Keratinocyte (primary cell): ENCODE results near the gene HYAL1.

Source experiments
- EZH2 ChIP-seq: IDR thresholded peaks from one replicate; pipeline ENCODE4 v1.6.1; 2012; ENCODE audit warnings: inconsistent platforms, mild to moderate bottlenecking, low read length, moderate library complexity
- TF ChIP-seq, protein P1 (sequence below), 3 experiments: IDR thresholded peaks in 1 of 3; conservative IDR thresholded peaks in 1 of 3; optimal IDR thresholded peaks in 1 of 3; 2 replicates in 2 of 3; 3 replicates in 1 of 3; pipeline versions ENCODE3 to v1.5.1; 2011; ENCODE audit warnings: low read length in 3 of 3, mild to moderate bottlenecking in 3 of 3, moderate library complexity in 2 of 3, control low read depth in 1 of 3, inconsistent platforms in 1 of 3; ENCODE audit not compliant: insufficient read depth in 2 of 3; ENCODE audit errors: extremely low read depth in 1 of 3

DNA sequence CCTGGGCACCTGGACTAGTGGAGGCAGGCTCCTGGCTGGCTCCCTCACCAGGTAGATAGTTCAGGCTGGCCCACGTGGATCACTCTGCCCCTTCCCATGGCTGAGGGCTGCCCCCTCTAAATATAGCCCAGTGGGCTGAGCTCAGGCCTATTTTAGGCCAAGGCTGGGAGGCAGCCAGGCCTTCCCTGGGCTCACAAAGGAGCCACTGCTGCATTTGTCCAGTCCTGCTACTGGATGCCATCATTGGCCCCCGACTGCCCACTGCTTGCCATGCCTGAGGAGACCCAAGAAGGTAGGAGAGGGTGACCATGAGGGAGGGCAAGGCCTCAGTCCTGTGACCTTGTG lies 24.5 kb downstream of the HYAL1 start, which contains the start of gene LSMEM2:
- TF ChIP-seq, protein P1, sequence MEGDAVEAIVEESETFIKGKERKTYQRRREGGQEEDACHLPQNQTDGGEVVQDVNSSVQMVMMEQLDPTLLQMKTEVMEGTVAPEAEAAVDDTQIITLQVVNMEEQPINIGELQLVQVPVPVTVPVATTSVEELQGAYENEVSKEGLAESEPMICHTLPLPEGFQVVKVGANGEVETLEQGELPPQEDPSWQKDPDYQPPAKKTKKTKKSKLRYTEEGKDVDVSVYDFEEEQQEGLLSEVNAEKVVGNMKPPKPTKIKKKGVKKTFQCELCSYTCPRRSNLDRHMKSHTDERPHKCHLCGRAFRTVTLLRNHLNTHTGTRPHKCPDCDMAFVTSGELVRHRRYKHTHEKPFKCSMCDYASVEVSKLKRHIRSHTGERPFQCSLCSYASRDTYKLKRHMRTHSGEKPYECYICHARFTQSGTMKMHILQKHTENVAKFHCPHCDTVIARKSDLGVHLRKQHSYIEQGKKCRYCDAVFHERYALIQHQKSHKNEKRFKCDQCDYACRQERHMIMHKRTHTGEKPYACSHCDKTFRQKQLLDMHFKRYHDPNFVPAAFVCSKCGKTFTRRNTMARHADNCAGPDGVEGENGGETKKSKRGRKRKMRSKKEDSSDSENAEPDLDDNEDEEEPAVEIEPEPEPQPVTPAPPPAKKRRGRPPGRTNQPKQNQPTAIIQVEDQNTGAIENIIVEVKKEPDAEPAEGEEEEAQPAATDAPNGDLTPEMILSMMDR (optimal IDR thresholded peaks at IDR 0.05 in 1 of 3, IDR thresholded peaks at IDR 0.05 in 1 of 3, conservative IDR thresholded peaks at IDR 0.05 in 1 of 3; ENCODE audit: extremely low read depth in 1 of 3, insufficient read depth in 2 of 3, low read length in 3 of 3) = no peak
- TF ChIP-seq EZH2 = no peak
